Hepatocyte (in vitro differentiated cells): ENCODE data around the gene PIK3R1.

Experiments
- CTCF ChIP-seq: fragments of 200-600 bp; sonication (generic); IDR thresholded peaks from 2 replicates; pipeline ENCODE4 v1.5.1; 2016; ENCODE audit warnings: antibody characterized with exemption, mild to moderate bottlenecking; ENCODE audit not compliant: poor library complexity
- EZH2phosphoT487 ChIP-seq: fragments of 200-600 bp; sonication (generic); IDR thresholded peaks from one replicate; pipeline ENCODE4 v1.6.1; 2018; ENCODE audit warnings: antibody characterized with exemption, mild to moderate bottlenecking, low read depth, moderate library complexity; ENCODE audit not compliant: unreplicated experiment, severe bottlenecking

- TF ChIP-seq CTCF (no peak), EZH2phosphoT487 (no peak)
These were observed 52.7 kb downstream of the PIK3R1 start for GRCh38 chr5:68268101-68268851.
